K562 (cell line): ENCODE measurements around the gene PHF1. TPM values are rescaled to one million over a fixed set of nuclear protein-coding genes. Genes with fewer than 3 reads are reported as not detected.

Experiments
- KDM4B ChIP-seq, 2 experiments: fragments of 450-650 bp in 1 of 2; sonication (generic) in 1 of 2; IDR thresholded peaks; 2 replicates each; pipeline ENCODE4 v1.6.1; 2016 to 2017; ENCODE audit warnings: borderline replicate concordance in 2 of 2, antibody characterized with exemption in 1 of 2, low read depth in 1 of 2, mild to moderate bottlenecking in 1 of 2
- KDM5B ChIP-seq: fragments of 200-600 bp; sonication (generic); IDR thresholded peaks from 2 replicates; pipeline ENCODE4 v1.6.1; 2012; ENCODE audit warnings: low read depth, mild to moderate bottlenecking, moderate library complexity, low read length, control low read depth, inconsistent platforms; ENCODE audit not compliant: insufficient replicate concordance
- LARP7 ChIP-seq: fragments of 450-650 bp; IDR thresholded peaks from 2 replicates; pipeline ENCODE4 v1.6.1; 2016
- NELFE ChIP-seq: IDR thresholded peaks from 2 replicates; pipeline ENCODE4 v1.6.1; 2011; ENCODE audit warnings: mild to moderate bottlenecking; ENCODE audit not compliant: insufficient read depth, insufficient read length
- NR1H2 ChIP-seq: sonication (generic); formaldehyde crosslinking; IDR thresholded peaks from 2 replicates; pipeline ENCODE4 v1.4.0; 2020; ENCODE audit warnings: mild to moderate bottlenecking, missing genetic modification reagents
- PTTG1 ChIP-seq: fragments of 450-650 bp; IDR thresholded peaks from 2 replicates; pipeline ENCODE4 v1.6.1; 2016; ENCODE audit warnings: low read depth, mild to moderate bottlenecking, missing genetic modification characterization, missing compliant biosample characterization
- RFX5 ChIP-seq: IDR thresholded peaks from 2 replicates; pipeline ENCODE4 v1.6.1; 2011; ENCODE audit warnings: low read depth, mild to moderate bottlenecking, improper control_type of control experiment, low read length
- ZNF217 ChIP-seq: sonication (generic); formaldehyde crosslinking; IDR thresholded peaks from 2 replicates; pipeline ENCODE4 v1.8.0; 2022; ENCODE audit warnings: mild to moderate bottlenecking, missing genetic modification reagents
- polyA plus RNA-seq, 8 experiments: library from polyadenylated mRNA; depleted of rRNA in 4 of 8; stranded (reverse) in 5 of 8; unstranded in 3 of 8; fragments of >200 nt; fragmentation: Nextera tagmentation in 2 of 8; fragmentation: Illumina TruSeq in 1 of 8; extraction: Ambion mirVana in 2 of 8; extraction: Trizol in 1 of 8; gene quantifications; 2 replicates each; pipeline versions ENCODE4 v1.2.1 to v1.2.3, GENCODE V29; 2011 to 2014; ENCODE audit warnings: inconsistent platforms in 1 of 8, missing spikeins in 1 of 8
- total RNA-seq, 7 experiments: library from RNA; depleted of rRNA in 6 of 7; stranded (reverse); fragments of >200 nt in 6 of 7; fragmentation: Illumina TruSeq in 2 of 7; extraction: Trizol in 2 of 7; gene quantifications; 2 replicates each; pipeline versions ENCODE4 v1.2.1 to v1.2.3, GENCODE V29; 2011 to 2021; ENCODE audit warnings: low replicate concordance in 1 of 7
- TF ChIP-seq, protein P1 (sequence below): fragments of 150-350 bp; IDR thresholded peaks from 2 replicates; pipeline ENCODE4 v1.6.1; 2014; ENCODE audit warnings: low read depth, mild to moderate bottlenecking, low read length, borderline replicate concordance
- TF ChIP-seq, protein P2 (sequence below): sonication (generic); formaldehyde crosslinking; IDR thresholded peaks from 2 replicates; pipeline ENCODE4 v1.8.1; 2022; ENCODE audit warnings: missing genetic modification reagents
- TF ChIP-seq, protein P3 (sequence below): sonication (generic); IDR thresholded peaks from 2 replicates; pipeline ENCODE4 v1.6.1; 2016
- TF ChIP-seq, protein P4 (sequence below): fragments of 250-450 bp; sonication (Bioruptor Pico); IDR thresholded peaks from 2 replicates; pipeline ENCODE4 v1.4.0; 2020; ENCODE audit warnings: mild to moderate bottlenecking, moderate library complexity, borderline replicate concordance
- TF ChIP-seq, protein P5 (sequence below): fragments of 450-650 bp; IDR thresholded peaks from 2 replicates; pipeline ENCODE4 v1.7.0; 2016; ENCODE audit warnings: borderline replicate concordance
- TF ChIP-seq, protein P6 (sequence below): fragments of 250-450 bp; sonication (Bioruptor Pico); IDR thresholded peaks from 2 replicates; pipeline ENCODE4 v1.4.0; 2020; ENCODE audit warnings: mild to moderate bottlenecking, moderate library complexity

PHF1 gene
- total and polyA plus RNA-seq, 9 of the 15 experiments (the other 6 are each of a cell fraction or from before 2014, with no cell fraction given) = 3.7 to 64.2 (median 33.7) TPM

DNA sequence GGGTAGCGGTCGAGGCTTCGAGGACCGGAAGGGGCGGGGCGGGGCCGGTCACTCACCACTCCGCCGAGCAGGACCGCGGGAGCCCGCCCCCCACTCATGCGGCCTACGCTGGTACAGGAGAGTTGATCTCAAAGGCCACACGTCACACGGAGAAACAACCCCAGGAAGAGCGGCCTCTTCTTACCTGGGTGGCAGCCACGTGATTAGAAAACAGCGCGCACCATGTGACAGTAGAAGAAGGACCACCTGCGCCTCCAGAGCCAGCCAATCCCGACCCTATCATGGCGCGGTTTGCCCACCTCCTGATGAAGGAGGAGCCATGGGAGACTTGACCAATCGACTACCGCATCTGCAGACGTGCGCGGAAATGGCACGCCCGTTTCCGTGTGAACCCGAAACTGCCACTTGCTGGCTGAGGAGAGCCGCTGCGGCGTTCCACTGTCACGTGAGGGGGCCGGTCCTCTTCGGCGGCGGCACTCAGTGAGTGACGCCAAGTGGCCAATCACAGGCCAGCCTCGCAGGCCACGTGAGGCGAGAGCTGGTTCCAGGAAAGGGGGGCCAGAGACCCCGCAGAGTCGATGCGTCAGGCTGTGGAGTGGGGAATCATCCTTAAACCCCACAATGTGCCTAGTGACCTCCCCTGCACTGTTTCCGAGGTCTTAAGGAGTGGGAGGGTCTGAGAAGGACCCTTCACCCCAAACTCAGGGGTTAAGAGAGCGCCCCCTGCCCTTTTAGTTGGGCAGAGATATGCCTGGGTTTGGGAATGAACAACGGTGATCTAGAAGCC is 7.3 kb downstream of the PHF1 start, which contains the start of gene CUTA (continued):
- TF ChIP-seq, protein P1, sequence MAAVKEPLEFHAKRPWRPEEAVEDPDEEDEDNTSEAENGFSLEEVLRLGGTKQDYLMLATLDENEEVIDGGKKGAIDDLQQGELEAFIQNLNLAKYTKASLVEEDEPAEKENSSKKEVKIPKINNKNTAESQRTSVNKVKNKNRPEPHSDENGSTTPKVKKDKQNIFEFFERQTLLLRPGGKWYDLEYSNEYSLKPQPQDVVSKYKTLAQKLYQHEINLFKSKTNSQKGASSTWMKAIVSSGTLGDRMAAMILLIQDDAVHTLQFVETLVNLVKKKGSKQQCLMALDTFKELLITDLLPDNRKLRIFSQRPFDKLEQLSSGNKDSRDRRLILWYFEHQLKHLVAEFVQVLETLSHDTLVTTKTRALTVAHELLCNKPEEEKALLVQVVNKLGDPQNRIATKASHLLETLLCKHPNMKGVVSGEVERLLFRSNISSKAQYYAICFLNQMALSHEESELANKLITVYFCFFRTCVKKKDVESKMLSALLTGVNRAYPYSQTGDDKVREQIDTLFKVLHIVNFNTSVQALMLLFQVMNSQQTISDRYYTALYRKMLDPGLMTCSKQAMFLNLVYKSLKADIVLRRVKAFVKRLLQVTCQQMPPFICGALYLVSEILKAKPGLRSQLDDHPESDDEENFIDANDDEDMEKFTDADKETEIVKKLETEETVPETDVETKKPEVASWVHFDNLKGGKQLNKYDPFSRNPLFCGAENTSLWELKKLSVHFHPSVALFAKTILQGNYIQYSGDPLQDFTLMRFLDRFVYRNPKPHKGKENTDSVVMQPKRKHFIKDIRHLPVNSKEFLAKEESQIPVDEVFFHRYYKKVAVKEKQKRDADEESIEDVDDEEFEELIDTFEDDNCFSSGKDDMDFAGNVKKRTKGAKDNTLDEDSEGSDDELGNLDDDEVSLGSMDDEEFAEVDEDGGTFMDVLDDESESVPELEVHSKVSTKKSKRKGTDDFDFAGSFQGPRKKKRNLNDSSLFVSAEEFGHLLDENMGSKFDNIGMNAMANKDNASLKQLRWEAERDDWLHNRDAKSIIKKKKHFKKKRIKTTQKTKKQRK = no peak
- peak in 1 of 2 experiments; percentile 99; a peak in 2 of 4 replicates for TF ChIP-seq KDM4B (IDR thresholded peaks at IDR 0.05; ENCODE audit: borderline replicate concordance in 2 of 2, low read depth in 1 of 2)
- 0 out of 2 replicates have a peak, but pooled peaks have one; percentile 49 for TF ChIP-seq RFX5
- TF ChIP-seq PTTG1 (tag) = no peak
- TF ChIP-seq, protein P2, sequence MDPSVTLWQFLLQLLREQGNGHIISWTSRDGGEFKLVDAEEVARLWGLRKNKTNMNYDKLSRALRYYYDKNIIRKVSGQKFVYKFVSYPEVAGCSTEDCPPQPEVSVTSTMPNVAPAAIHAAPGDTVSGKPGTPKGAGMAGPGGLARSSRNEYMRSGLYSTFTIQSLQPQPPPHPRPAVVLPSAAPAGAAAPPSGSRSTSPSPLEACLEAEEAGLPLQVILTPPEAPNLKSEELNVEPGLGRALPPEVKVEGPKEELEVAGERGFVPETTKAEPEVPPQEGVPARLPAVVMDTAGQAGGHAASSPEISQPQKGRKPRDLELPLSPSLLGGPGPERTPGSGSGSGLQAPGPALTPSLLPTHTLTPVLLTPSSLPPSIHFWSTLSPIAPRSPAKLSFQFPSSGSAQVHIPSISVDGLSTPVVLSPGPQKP (CRISPR knock-in tag) = no peak
- TF ChIP-seq, protein P3, sequence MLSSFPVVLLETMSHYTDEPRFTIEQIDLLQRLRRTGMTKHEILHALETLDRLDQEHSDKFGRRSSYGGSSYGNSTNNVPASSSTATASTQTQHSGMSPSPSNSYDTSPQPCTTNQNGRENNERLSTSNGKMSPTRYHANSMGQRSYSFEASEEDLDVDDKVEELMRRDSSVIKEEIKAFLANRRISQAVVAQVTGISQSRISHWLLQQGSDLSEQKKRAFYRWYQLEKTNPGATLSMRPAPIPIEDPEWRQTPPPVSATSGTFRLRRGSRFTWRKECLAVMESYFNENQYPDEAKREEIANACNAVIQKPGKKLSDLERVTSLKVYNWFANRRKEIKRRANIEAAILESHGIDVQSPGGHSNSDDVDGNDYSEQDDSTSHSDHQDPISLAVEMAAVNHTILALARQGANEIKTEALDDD = no peak
- TF ChIP-seq NELFE = no peak
- TF ChIP-seq ZNF217 (CRISPR knock-in tag) = no peak
- TF ChIP-seq, protein P4, sequence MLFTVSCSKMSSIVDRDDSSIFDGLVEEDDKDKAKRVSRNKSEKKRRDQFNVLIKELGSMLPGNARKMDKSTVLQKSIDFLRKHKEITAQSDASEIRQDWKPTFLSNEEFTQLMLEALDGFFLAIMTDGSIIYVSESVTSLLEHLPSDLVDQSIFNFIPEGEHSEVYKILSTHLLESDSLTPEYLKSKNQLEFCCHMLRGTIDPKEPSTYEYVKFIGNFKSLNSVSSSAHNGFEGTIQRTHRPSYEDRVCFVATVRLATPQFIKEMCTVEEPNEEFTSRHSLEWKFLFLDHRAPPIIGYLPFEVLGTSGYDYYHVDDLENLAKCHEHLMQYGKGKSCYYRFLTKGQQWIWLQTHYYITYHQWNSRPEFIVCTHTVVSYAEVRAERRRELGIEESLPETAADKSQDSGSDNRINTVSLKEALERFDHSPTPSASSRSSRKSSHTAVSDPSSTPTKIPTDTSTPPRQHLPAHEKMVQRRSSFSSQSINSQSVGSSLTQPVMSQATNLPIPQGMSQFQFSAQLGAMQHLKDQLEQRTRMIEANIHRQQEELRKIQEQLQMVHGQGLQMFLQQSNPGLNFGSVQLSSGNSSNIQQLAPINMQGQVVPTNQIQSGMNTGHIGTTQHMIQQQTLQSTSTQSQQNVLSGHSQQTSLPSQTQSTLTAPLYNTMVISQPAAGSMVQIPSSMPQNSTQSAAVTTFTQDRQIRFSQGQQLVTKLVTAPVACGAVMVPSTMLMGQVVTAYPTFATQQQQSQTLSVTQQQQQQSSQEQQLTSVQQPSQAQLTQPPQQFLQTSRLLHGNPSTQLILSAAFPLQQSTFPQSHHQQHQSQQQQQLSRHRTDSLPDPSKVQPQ = peak; percentile 15; the same call in 1 of the 2 replicates
- TF ChIP-seq, protein P5, sequence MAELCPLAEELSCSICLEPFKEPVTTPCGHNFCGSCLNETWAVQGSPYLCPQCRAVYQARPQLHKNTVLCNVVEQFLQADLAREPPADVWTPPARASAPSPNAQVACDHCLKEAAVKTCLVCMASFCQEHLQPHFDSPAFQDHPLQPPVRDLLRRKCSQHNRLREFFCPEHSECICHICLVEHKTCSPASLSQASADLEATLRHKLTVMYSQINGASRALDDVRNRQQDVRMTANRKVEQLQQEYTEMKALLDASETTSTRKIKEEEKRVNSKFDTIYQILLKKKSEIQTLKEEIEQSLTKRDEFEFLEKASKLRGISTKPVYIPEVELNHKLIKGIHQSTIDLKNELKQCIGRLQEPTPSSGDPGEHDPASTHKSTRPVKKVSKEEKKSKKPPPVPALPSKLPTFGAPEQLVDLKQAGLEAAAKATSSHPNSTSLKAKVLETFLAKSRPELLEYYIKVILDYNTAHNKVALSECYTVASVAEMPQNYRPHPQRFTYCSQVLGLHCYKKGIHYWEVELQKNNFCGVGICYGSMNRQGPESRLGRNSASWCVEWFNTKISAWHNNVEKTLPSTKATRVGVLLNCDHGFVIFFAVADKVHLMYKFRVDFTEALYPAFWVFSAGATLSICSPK = no peak
- TF ChIP-seq LARP7 = no peak
- TF ChIP-seq NR1H2 = no peak
- peak; percentile 61 for TF ChIP-seq KDM5B
- TF ChIP-seq, protein P6, sequence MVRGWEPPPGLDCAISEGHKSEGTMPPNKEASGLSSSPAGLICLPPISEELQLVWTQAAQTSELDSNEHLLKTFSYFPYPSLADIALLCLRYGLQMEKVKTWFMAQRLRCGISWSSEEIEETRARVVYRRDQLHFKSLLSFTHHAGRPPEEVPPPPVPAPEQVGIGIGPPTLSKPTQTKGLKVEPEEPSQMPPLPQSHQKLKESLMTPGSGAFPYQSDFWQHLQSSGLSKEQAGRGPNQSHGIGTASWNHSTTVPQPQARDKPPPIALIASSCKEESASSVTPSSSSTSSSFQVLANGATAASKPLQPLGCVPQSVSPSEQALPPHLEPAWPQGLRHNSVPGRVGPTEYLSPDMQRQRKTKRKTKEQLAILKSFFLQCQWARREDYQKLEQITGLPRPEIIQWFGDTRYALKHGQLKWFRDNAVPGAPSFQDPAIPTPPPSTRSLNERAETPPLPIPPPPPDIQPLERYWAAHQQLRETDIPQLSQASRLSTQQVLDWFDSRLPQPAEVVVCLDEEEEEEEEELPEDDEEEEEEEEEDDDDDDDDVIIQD = no peak
